Keratinocyte (primary cell): Measurements from ENCODE around the gene TLCD3A. TPM values are rescaled to one million over a fixed set of nuclear protein-coding genes. Genes with fewer than 3 reads are reported as not detected.
"Not testable (repeated sequence)": the region's sequence is repeated elsewhere in the genome, so short reads cannot be mapped to it uniquely, and the experiment has no call there.

Source experiments
- DNase-seq: peaks from one replicate; pipeline ENCODE4 v3.0.0-alpha.2; 2011; ENCODE audit warnings: low read depth, missing footprints, low spot score
- FAIRE-seq: peaks from 2 replicates; lab custom pipeline; 2011; peaks lifted over from hg19 to GRCh38; lab: Jason Lieb, UNC
- H2AFZ ChIP-seq: 2 replicates; pipeline ENCODE4 v1.6.0; 2012; ENCODE audit warnings: low read length, control low read depth, inconsistent platforms; ENCODE audit not compliant: control insufficient read depth
- H3K27ac ChIP-seq: 2 replicates; pipeline ENCODE4 v1.5.1; 2011; ENCODE audit warnings: low read length; ENCODE audit not compliant: control insufficient read depth, insufficient read depth
- H3K27me3 ChIP-seq: 3 replicates; pipeline ENCODE4 v1.6.0; 2011; ENCODE audit warnings: low read length; ENCODE audit not compliant: control insufficient read depth, insufficient read depth; ENCODE audit errors: extremely low read depth
- H3K36me3 ChIP-seq, 2 experiments: 2 replicates in 1 of 2; 3 replicates in 1 of 2; pipeline ENCODE4 v1.5.1; 2011; ENCODE audit warnings: low read length in 2 of 2, mild to moderate bottlenecking in 1 of 2; ENCODE audit not compliant: control insufficient read depth in 2 of 2, insufficient read depth in 2 of 2; ENCODE audit errors: extremely low read depth in 1 of 2
- H3K4me1 ChIP-seq: 3 replicates; pipeline ENCODE4 v1.5.1; 2011; ENCODE audit warnings: low read length; ENCODE audit not compliant: control insufficient read depth, insufficient read depth; ENCODE audit errors: extremely low read depth
- H3K4me2 ChIP-seq: 3 replicates; pipeline ENCODE4 v1.6.0; 2011; ENCODE audit warnings: low read depth, low read length; ENCODE audit not compliant: control insufficient read depth, insufficient read depth; ENCODE audit errors: extremely low read depth
- H3K4me3 ChIP-seq, 3 experiments: fragments of 200-600 bp in 1 of 3; sonication (generic) in 1 of 3; 2 replicates in 2 of 3; 3 replicates in 1 of 3; pipeline ENCODE4 v1.5.1; 2011 to 2016; ENCODE audit warnings: low read length in 3 of 3, mild to moderate bottlenecking in 3 of 3, control low read depth in 2 of 3, inconsistent platforms in 1 of 3, low read depth in 1 of 3, mixed read lengths in 1 of 3, mixed run types in 1 of 3, moderate library complexity in 1 of 3; ENCODE audit not compliant: control insufficient read depth in 2 of 3, insufficient read depth in 2 of 3; ENCODE audit errors: extremely low read depth in 1 of 3
- H3K79me2 ChIP-seq: 2 replicates; pipeline ENCODE4 v1.6.0; 2012; ENCODE audit warnings: low read length; ENCODE audit not compliant: control insufficient read depth, insufficient read depth
- H3K9ac ChIP-seq: 3 replicates; pipeline ENCODE4 v1.6.0; 2011; ENCODE audit warnings: low read length; ENCODE audit not compliant: control insufficient read depth, insufficient read depth; ENCODE audit errors: extremely low read depth
- H3K9me1 ChIP-seq: 3 replicates; pipeline ENCODE4 v1.6.0; 2011; ENCODE audit warnings: low read length; ENCODE audit not compliant: control insufficient read depth, insufficient read depth; ENCODE audit errors: extremely low read depth
- H3K9me3 ChIP-seq: 2 replicates; pipeline ENCODE4 v1.5.1; 2012; ENCODE audit warnings: low read depth, low read length; ENCODE audit not compliant: control insufficient read depth
- H4K20me1 ChIP-seq: 3 replicates; pipeline ENCODE4 v1.6.0; 2011; ENCODE audit warnings: low read length; ENCODE audit not compliant: control insufficient read depth, insufficient read depth; ENCODE audit errors: extremely low read depth
- EZH2 ChIP-seq: IDR thresholded peaks from one replicate; pipeline ENCODE4 v1.6.1; 2012; ENCODE audit warnings: inconsistent platforms, mild to moderate bottlenecking, low read length, moderate library complexity
- dilution Hi-C: fragments of 300-500 bp; cut with MboI; formaldehyde crosslinking; loops from one replicate; pipeline ENCODE4 v1.7.0; 2020; ENCODE audit warnings: low sequenced_read_pairs; ENCODE audit not compliant: extremely low pct_ligation_motif_present
- polyA plus RNA-seq, 5 experiments: library from polyadenylated mRNA; depleted of rRNA in 3 of 5; stranded (reverse) in 3 of 5; stranded (forward) in 1 of 5; unstranded in 1 of 5; fragments of >200 nt; gene quantifications; 1 replicate in 1 of 5; 2 replicates in 3 of 5; 3 replicates in 1 of 5; pipeline versions ENCODE4 v1.2.1 to v1.2.3, GENCODE V29; 2011 to 2012; ENCODE audit warnings: missing spikeins in 2 of 5, low read depth in 1 of 5, low replicate concordance in 1 of 5
- TF ChIP-seq, protein P1 (sequence below), 3 experiments: IDR thresholded peaks in 1 of 3; conservative IDR thresholded peaks in 1 of 3; optimal IDR thresholded peaks in 1 of 3; 2 replicates in 2 of 3; 3 replicates in 1 of 3; pipeline versions ENCODE3 to v1.5.1; 2011; ENCODE audit warnings: low read length in 3 of 3, mild to moderate bottlenecking in 3 of 3, moderate library complexity in 2 of 3, control low read depth in 1 of 3, inconsistent platforms in 1 of 3; ENCODE audit not compliant: insufficient read depth in 2 of 3; ENCODE audit errors: extremely low read depth in 1 of 3

Gene TLCD3A
- polyA plus RNA-seq, 1 donor (not counting 4 experiments of a cell fraction or from before 2014, with no cell fraction given): 34.1 TPM

DNA sequence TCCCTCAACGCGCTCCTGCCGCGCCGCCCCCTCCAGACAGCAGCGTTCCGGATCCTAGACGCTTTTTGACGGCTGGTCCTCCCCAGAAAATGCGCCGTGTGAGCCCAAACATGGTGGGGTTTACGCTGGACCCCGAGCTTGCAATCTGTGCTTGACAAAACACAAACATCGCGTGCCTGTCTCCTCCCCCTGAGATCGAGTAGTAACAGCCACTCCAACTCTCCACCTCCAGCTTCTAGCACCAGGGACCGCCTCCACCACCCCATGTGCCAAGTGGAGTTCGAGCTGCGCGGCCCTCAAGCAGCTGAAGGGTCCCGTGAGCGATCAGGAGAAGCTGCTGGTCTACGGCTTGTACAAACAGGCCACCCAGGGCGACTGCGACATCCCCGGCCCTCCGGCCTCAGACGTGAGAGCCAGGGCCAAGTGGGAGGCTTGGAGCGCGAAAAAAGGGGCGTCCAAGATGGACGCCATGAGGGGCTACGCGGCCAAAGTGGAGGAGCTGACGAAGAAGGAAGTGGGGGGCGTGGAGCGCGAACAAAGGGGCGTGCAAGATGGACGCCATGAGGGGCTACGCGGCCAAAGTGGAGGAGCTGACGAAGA lies 20.3 kb downstream of the TLCD3A start:
- dilution Hi-C loops: no loop called here
- H3K9me3 ChIP-seq: no peaks in the 10 kb centered on the region
- no peaks in the 10 kb centered on the region for H4K20me1 ChIP-seq
- H2AFZ ChIP-seq: peak overlapping the region; percentile 67
- peak overlapping the region; percentile 90 for H3K9ac ChIP-seq
- H3K27ac ChIP-seq: peak overlapping the region; percentile 85
- H3K79me2 ChIP-seq: peaks cover 40% of the 10 kb centered on the region
- H3K36me3 ChIP-seq: peaks cover 6 to 11% of the 10 kb centered on the region in 2 experiments
- FAIRE-seq (no peak), DNase-seq (no peak)
- peak overlapping the region; percentile 87 for H3K4me2 ChIP-seq
- TF ChIP-seq EZH2: no peak
- TF ChIP-seq, protein P1, sequence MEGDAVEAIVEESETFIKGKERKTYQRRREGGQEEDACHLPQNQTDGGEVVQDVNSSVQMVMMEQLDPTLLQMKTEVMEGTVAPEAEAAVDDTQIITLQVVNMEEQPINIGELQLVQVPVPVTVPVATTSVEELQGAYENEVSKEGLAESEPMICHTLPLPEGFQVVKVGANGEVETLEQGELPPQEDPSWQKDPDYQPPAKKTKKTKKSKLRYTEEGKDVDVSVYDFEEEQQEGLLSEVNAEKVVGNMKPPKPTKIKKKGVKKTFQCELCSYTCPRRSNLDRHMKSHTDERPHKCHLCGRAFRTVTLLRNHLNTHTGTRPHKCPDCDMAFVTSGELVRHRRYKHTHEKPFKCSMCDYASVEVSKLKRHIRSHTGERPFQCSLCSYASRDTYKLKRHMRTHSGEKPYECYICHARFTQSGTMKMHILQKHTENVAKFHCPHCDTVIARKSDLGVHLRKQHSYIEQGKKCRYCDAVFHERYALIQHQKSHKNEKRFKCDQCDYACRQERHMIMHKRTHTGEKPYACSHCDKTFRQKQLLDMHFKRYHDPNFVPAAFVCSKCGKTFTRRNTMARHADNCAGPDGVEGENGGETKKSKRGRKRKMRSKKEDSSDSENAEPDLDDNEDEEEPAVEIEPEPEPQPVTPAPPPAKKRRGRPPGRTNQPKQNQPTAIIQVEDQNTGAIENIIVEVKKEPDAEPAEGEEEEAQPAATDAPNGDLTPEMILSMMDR (optimal IDR thresholded peaks at IDR 0.05 in 1 of 3, IDR thresholded peaks at IDR 0.05 in 1 of 3, conservative IDR thresholded peaks at IDR 0.05 in 1 of 3; ENCODE audit: extremely low read depth in 1 of 3, insufficient read depth in 2 of 3, low read length in 3 of 3): no peak
- H3K4me3 ChIP-seq: peak overlapping the region; percentile 54 to 92 (median 87)
- no peaks in the 10 kb centered on the region for H3K9me1 ChIP-seq
- H3K4me1 ChIP-seq: peaks cover 30% of the 10 kb centered on the region
- no peaks in the 10 kb centered on the region for H3K27me3 ChIP-seq

DNA sequence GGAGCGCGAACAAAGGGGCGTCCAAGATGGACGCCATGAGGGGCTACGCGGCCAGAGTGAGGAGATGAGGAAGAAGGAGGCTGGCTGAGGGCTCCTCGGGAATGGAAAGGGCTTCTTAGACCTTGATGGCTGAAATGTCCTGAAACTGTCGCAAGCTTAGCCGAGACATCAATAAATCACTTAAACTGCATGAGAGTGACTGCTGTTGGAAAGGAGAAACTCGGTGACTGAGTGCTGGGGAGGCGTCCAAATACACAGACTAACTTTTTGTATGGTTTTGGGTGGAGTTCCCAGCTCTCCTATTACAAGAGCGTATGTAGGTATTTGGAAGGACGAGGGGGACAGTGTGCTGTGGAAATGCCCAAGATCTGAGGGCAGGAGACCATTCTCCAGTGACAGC lies 21.0 kb downstream of the TLCD3A start:
- dilution Hi-C loops: no loop called here
- H3K9me3 ChIP-seq: no peaks in the 10 kb centered on the region
- peaks cover 33% of the 10 kb centered on the region for H3K79me2 ChIP-seq
- FAIRE-seq (no peak), DNase-seq (no peak)
- H3K4me1 ChIP-seq: peaks cover 30% of the 10 kb centered on the region
- H3K9ac ChIP-seq: no peak overlapping the region
- no peak overlapping the region for H3K27ac ChIP-seq
- H2AFZ ChIP-seq: no peak overlapping the region
- H3K4me2 ChIP-seq: no peak overlapping the region
- peaks cover 6 to 13% of the 10 kb centered on the region in 2 experiments for H3K36me3 ChIP-seq
- no peaks in the 10 kb centered on the region for H3K9me1 ChIP-seq
- no peak for TF ChIP-seq EZH2
- TF ChIP-seq, protein P1 (optimal IDR thresholded peaks at IDR 0.05 in 1 of 3, IDR thresholded peaks at IDR 0.05 in 1 of 3, conservative IDR thresholded peaks at IDR 0.05 in 1 of 3; ENCODE audit: extremely low read depth in 1 of 3, insufficient read depth in 2 of 3, low read length in 3 of 3): no peak
- H3K27me3 ChIP-seq: no peaks in the 10 kb centered on the region
- no peaks in the 10 kb centered on the region for H4K20me1 ChIP-seq
- no peak overlapping the region for H3K4me3 ChIP-seq

DNA sequence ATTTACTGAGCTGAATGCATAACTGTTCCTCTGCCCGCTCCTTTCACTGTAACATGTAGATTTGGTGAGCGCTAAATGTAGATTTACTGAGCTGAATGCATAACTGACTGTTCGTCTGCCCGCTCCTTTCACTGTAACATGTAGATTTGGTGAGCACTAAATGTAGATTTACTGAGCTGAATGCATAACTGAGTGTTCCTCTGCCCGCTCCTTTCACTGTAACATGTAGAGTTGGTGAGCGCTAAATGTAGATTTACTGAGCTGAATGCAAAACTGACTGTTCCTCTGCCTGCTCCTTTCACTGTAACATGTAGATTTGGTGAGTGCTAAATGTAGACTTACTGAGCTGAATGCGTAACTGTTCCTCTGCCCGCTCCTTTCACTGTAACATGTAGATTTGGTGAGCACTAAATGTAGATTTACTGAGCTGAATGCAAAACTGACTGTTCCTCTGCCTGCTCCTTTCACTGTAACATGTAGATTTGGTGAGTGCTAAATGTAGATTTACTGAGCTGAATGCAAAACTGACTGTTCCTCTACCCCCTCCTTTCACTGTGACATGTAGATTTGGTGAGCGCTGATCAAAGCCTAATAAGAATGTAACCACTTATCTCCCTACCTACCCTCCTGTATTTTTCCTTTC lies 23.0 kb downstream of the TLCD3A start:
- H2AFZ ChIP-seq, H3K27me3 ChIP-seq, dilution Hi-C loops, H3K4me2 ChIP-seq, DNase-seq, H3K9me1 ChIP-seq, H3K9me3 ChIP-seq, H3K27ac ChIP-seq, H3K4me3 ChIP-seq, H4K20me1 ChIP-seq, H3K9ac ChIP-seq: not testable (repeated sequence)
- peaks cover 16% of the 10 kb centered on the region for H3K79me2 ChIP-seq
- peaks cover 13 to 15% of the 10 kb centered on the region in 2 experiments for H3K36me3 ChIP-seq
- peaks cover 25% of the 10 kb centered on the region for H3K4me1 ChIP-seq
- peak; percentile 57 for FAIRE-seq
